Measurements from ENCODE around the gene LMAN1L. TPM values are rescaled to one million over a fixed set of nuclear protein-coding genes. Genes with fewer than 3 reads are reported as not detected.
"Not testable (repeated sequence)": the region's sequence is repeated elsewhere in the genome, so short reads cannot be mapped to it uniquely, and the experiment has no call there.

The LMAN1L gene
- total RNA-seq, 1 donor from 2014 or later: 0.33 TPM

DNA sequence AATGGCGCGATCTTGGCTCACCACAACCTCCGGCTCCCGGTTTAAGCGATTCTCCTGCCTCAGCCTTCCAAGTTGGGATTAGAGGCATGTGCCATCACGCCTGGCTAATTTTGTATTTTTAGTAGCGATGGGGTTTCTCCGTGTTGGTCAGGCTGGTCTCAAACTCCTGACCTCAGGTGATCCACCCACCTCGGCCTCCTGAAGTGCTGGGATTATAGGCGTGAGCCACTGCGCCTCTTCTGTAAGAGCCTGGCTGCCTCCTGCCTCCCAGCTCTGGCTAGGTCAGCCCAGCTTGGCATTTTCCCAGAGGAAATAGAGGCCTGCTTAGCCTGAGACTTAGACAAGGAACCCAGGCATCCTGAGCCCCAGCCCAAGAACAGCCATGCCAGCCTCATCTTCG is 26.6 kb upstream of the LMAN1L start:
- Mint-ChIP-seq H3K4me1 (peaks cover 61% of the 10 kb centered on the region), H3K36me3 (ENCODE audit: low read depth) (peaks cover 63% of the 10 kb centered on the region)
- H3K9me3 Mint-ChIP-seq: not testable (repeated sequence)

DNA sequence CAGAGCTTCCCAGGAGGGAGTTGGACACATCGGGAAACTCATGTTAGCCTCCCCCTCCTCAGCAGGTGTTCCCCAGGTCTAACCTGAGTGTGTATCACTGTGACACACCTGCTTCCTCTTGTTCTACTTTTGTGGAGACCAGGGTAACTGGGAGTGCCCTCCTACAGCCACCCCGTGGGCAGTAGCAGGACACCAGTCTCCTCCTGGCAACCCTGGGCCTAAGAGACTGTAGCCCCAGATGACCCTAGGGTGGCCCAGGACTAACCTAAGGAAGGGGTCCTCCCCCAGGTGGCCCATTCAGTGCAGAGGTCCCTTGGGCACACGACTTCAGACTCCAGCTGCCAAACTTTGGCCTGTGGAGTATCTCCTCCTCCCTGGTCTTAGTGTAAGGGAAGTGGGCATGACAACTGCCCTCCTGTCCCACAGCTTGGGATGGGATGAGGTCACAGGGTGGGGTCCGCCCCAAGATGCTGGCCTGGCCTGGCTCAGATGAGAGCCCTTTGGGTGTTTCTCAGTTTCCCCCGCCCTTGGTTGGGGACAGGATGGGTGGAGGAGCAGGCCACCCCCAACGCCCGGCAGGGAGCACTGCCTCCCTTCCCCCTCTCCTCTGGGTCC is 26.0 kb upstream of the LMAN1L start:
- Mint-ChIP-seq H3K36me3 (ENCODE audit: low read depth) (peaks cover 66% of the 10 kb centered on the region), H3K4me1 (peaks cover 62% of the 10 kb centered on the region), H3K4me3 (peak overlapping the region; percentile 96), H3K9me3 (no peaks in the 10 kb centered on the region), H3K27me3 (no peaks in the 10 kb centered on the region), H3K27ac (peak overlapping the region; percentile 99)
- intact Hi-C loops (cut with micrococcal nuclease): loop anchor here (2.0 to 10.0 kb wide), 8 partner anchors 16 to 838 kb away; partner anchors contain the start of genes C15orf39, COX5A, RPP25 and SIN3A
- peak; percentile 78 for DNase-seq

More for the DNA sequence above, 26.6 kb upstream of the LMAN1L start:
- DNase-seq, H3K27me3 Mint-ChIP-seq: not testable (repeated sequence)
- peak overlapping the region; percentile 98 for H3K27ac Mint-ChIP-seq
- intact Hi-C loops (cut with micrococcal nuclease): loop anchor here (2.0 to 10.0 kb wide), 8 partner anchors 15 to 839 kb away; partner anchors contain the start of genes C15orf39, COX5A, RPP25 and SIN3A
- peak overlapping the region; percentile 96 for H3K4me3 Mint-ChIP-seq

DNA sequence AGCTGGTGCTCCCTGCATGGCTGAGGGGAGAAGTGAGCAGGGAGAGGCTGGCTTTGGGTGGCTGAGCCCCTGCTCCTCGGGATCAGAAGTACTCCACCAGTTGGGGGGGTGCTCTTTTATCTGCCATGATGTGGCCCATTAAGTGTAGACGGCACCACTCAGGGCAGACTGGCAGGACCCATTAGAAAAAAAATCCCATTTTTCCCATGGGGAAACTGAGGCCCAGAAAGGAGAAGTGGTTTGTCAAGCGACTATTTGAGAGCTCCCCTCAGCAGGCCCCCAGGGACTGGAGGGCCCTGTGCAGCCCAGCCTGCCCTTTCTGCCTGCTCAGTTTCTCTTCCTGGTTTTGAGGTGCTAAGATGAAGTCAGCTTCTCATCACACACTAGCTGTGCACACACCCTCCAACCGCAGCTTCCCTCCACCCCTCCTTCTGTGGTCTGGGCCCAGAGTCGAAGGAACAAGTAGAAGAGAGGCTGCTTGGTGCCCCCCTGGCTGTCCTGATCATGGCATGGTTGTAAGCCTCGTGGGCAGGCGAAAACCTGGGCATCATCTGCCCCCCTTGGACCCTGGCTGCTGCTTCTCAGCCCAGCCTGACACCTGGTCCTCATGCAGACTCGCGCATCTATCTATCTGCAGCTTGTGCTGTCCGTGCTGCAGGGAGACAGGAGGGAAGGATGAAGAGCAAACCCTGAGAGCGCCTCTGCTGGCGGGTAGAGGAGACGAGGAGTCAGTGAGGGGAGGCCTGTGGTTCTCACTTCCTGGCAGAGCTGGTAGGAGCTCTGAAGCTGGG is 25.2 kb upstream of the LMAN1L start:
- Mint-ChIP-seq H3K36me3 (ENCODE audit: low read depth) (peaks cover 72% of the 10 kb centered on the region), H3K9me3 (no peaks in the 10 kb centered on the region), H3K27ac (peak overlapping the region; percentile 99), H3K4me1 (peaks cover 68% of the 10 kb centered on the region), H3K4me3 (peak overlapping the region; percentile 96), H3K27me3 (no peaks in the 10 kb centered on the region)
- DNase-seq: peak; percentile 97
- intact Hi-C loops (cut with micrococcal nuclease): loop anchor here (1.0 to 10.0 kb wide), 11 partner anchors 9 to 837 kb away; partner anchors contain the start of genes C15orf39, COX5A, RPP25 and SIN3A

DNA sequence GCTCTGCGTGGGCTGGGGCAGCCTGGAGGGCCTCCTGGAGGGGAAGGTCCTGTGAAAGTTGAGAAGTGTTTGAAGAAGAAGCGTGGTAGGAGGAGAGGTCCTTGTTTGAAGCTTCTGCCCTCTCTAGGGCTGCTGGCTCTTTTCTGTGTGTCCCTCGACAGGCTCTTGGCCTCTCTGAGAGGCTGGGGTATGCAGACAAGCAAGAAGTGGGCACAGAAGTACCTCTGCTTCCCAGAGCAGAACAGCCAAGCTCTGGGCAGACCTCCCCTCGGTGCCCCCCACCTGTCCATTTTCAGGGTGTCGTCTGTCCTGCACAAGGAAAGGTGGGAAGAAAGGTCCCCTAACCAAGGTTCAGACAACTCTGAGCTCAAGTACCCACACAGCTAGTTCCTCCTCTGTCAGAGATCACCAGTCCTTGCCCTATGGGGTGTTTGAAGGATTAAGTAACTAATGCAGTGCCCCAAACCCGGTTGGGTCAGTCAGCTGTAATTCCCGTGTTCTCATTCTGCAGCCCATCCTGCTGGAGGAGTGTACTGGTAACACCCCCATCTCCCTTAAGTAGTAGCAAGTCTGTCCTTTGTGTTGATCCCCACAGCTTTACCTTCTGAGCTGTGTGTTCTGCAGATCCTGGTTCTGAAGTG is 24.5 kb upstream of the LMAN1L start:
- H3K36me3 Mint-ChIP-seq (ENCODE audit: low read depth): peaks cover 67% of the 10 kb centered on the region
- intact Hi-C loops (cut with micrococcal nuclease): loop anchor here (1.0 to 10.0 kb wide), 9 partner anchors 8 to 837 kb away; partner anchors contain the start of genes C15orf39, RPP25, SIN3A and SNUPN
- H3K4me1 Mint-ChIP-seq: peaks cover 71% of the 10 kb centered on the region
- H3K9me3 Mint-ChIP-seq: no peaks in the 10 kb centered on the region
- no peaks in the 10 kb centered on the region for H3K27me3 Mint-ChIP-seq
- H3K27ac Mint-ChIP-seq: peak overlapping the region; percentile 99
- peak overlapping the region; percentile 96 for H3K4me3 Mint-ChIP-seq
- no peak for DNase-seq

DNA sequence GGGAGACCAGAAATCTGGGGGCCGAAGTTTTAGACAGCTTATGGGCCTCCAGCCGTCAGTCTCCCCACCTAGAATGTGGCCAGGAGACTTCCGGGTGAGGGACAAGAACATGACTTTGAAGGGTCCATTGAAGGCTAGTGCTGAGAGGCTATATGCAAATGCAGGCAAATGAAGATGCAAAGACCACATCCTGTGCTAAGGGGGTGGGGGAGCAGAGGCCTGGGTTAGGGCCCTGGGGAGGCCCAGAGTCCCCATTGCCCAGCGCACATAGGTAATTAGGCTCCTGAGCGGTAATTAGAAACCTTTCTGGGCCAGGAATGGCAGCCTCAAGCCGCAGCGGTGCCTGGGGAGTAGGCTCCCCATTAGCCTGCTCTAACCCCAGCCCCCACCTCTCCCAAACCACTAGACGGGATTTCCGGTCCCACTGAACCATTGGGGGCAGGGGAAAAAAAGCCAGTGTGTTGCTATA is 23.9 kb upstream of the LMAN1L start:
- Mint-ChIP-seq H3K9me3 (no peaks in the 10 kb centered on the region), H3K27me3 (no peaks in the 10 kb centered on the region), H3K4me3 (peak overlapping the region; percentile 96), H3K4me1 (peaks cover 74% of the 10 kb centered on the region), H3K36me3 (ENCODE audit: low read depth) (peaks cover 61% of the 10 kb centered on the region), H3K27ac (peak overlapping the region; percentile 99)
- intact Hi-C loops (cut with micrococcal nuclease): loop anchor here (1.0 to 10.0 kb wide), 9 partner anchors 8 to 836 kb away; partner anchors contain the start of genes C15orf39, RPP25, SIN3A and SNUPN
- peak; percentile 91 for DNase-seq

DNA sequence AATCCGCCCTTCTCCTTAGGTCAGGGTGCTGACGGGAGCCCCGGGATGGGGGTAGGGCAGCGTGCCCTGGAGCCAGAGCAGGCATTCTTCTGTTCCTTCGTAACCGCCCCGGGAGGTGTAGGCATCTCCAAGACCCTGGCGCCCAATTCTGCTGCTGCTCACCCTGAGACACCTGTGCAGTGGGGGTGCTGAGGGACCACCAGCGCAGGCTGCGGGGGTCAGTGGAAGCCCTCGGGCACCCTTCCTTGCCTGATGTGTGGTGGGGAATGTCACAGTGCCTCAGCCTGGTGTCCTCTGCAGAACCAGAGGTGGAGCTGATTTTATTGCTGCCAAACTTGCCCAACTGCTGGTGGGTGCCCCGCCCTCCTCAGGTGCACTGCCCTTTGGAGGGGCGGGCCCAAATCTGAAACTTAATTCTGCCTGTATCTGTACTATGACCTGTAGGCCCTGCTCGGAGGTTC is 23.4 kb upstream of the LMAN1L start:
- Mint-ChIP-seq H3K27ac (peak overlapping the region; percentile 99), H3K4me3 (peak overlapping the region; percentile 96), H3K9me3 (no peaks in the 10 kb centered on the region), H3K36me3 (ENCODE audit: low read depth) (peaks cover 57% of the 10 kb centered on the region), H3K27me3 (no peaks in the 10 kb centered on the region), H3K4me1 (peaks cover 74% of the 10 kb centered on the region)
- intact Hi-C loops (cut with micrococcal nuclease): loop anchor here (5.0 to 10.0 kb wide), 6 partner anchors 168 to 836 kb away; partner anchors contain the start of genes C15orf39, RPP25, SIN3A and SNUPN
- DNase-seq: peak; percentile 81

DNA sequence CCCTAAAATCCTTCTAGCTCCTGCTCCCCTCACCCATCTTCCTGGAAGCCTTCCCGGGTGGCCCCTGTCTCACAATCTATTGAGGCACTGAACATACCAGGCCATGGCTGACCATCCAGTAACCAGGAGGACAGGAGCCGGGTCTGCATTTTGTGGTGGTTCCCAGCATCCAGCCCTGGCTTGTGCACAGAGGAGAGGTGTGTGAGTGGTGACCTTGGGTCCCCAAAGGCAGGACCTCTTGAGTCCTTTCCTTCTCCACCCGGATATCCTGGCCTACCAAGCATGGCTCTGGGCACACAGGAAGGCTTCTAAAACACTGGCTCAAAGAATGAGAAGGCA is 22.9 kb upstream of the LMAN1L start:
- H3K36me3 Mint-ChIP-seq (ENCODE audit: low read depth): peaks cover 52% of the 10 kb centered on the region
- intact Hi-C loops (cut with micrococcal nuclease): loop anchor here (5.0 to 10.0 kb wide), 6 partner anchors 168 to 835 kb away; partner anchors contain the start of genes C15orf39, RPP25, SIN3A and SNUPN
- H3K4me3 Mint-ChIP-seq: peak overlapping the region; percentile 96
- peak; percentile 74 for DNase-seq
- peak overlapping the region; percentile 99 for H3K27ac Mint-ChIP-seq
- no peaks in the 10 kb centered on the region for H3K9me3 Mint-ChIP-seq
- H3K4me1 Mint-ChIP-seq: peaks cover 75% of the 10 kb centered on the region
- H3K27me3 Mint-ChIP-seq: no peaks in the 10 kb centered on the region

DNA sequence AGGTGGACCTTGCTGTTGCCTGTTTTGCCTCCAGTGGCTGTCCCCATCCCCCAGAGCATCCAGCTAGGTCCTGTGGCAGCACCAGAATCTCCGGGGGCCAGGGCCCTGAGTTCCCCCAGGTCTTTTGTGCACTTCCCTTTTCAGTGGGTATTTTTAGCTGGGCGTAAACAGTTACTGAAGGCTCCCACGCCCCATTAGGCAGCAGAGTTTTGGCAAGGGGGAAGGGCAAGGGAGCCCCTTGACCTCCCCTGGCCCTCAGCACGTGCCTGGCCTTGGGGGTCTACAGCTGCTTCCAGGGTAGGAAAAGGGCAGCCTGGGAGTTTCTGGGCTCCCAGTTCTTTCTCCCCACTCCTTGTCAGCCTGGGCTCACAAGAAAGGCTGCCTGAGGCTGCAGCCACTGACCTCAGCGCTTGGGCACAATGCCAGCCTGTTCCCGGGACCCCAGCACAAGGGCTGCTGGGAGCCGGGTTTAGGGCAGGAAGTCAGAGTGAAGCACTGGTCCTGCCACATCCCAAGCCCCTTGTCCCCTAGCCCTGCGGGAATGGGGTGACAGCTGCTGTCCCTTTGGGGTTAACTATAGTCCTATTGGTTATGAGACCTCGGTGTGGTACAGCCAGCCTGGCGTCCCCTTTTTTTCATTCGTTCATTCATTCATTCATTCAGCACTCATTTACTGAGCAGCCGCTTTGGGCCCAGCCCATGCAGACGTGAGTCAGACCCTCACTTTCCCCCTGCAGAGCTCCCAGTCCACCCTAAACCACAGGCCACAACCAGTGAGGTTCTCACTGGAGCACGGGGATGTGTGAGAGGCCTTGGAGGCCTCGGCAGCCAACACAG is 22.3 kb upstream of the LMAN1L start:
- Mint-ChIP-seq H3K27ac (peak overlapping the region; percentile 99), H3K27me3 (no peaks in the 10 kb centered on the region), H3K9me3 (no peaks in the 10 kb centered on the region), H3K4me1 (peaks cover 76% of the 10 kb centered on the region), H3K36me3 (ENCODE audit: low read depth) (peaks cover 49% of the 10 kb centered on the region), H3K4me3 (peak overlapping the region; percentile 96)
- intact Hi-C loops (cut with micrococcal nuclease): no loop called here
- DNase-seq: peak; percentile 75

DNA sequence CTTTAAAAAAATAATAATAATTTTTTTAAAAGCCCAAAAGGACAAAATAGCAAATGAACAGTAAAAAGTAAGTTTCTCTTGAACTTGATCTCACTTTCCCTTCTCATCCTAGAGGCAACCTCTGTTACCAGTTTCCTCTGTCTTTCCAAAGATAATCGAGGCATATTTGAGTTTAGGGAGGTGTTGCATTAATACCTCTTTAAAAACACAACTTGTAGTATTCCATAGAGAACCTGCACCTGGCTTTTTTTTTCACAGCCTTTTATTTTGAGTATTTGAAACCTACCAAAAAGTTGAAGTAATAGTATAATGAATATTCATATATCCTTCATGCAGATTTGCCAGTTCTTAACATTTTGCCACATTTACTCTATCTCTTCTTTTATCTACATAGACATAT is 21.6 kb upstream of the LMAN1L start:
- peak overlapping the region; percentile 83 for H3K27ac Mint-ChIP-seq
- intact Hi-C loops (cut with micrococcal nuclease): no loop called here
- H3K4me3 Mint-ChIP-seq: peak overlapping the region; percentile 96
- H3K36me3 Mint-ChIP-seq (ENCODE audit: low read depth): peaks cover 44% of the 10 kb centered on the region
- no peak for DNase-seq
- peaks cover 76% of the 10 kb centered on the region for H3K4me1 Mint-ChIP-seq
- no peaks in the 10 kb centered on the region for H3K27me3 Mint-ChIP-seq
- no peaks in the 10 kb centered on the region for H3K9me3 Mint-ChIP-seq

DNA sequence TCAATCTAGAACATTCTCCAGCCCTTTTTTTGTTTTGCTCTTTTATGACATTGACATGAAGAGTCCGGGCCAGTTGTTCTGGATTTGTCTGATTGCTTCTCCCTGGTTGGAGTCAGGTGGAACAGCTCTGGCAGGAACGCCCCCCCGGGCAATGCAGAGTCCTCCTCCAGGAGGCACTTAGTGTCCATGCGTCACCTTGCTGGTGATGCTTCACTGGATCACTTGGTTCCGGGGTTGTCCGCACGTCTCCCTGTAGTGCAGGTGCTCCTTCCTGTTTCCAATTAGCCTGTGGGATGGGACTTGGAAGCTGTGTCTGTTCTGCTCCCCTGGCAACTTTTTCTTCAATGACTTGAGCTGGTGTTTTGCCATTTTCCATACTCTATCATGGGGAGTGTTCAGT is 21.0 kb upstream of the LMAN1L start:
- Mint-ChIP-seq H3K36me3 (ENCODE audit: low read depth) (peaks cover 47% of the 10 kb centered on the region), H3K27me3 (no peaks in the 10 kb centered on the region)

DNA sequence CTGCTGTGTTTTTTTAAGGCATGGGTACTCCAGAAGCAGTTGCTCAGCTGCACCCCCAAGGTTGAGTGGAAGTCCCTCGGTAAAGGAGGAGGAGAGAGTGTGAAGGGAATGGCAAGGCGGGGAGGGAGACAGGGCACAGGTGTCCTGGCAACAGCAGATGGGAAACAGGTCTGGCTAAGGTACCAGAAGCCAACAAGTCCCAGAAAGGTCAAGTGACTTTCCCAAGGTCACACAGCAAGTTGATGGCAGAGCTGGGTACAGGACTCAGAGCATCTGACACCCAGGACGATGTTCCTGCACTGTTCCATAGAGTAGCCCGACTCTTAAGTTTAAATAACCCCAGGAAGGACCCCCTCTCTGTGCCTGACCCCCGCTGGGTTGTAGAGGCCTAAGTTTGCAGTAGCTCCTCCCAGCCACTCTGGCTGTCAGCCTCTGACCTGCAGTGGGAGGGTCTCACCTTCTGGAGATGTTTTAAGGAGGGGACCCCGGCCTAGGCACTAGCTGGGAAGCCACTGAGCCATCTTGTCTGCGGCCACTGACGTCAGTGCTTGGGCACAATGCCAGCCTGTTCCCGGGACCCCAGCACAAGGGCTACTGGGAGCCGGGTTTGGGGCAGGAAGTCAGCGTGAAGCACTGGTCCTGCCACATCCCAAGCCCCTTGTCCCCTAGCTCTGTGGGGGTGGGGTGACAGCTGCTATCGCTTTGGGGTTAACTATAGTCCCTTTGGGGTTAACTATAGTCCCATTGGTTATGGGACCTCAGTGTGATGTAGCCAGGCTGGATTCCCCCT is 20.2 kb upstream of the LMAN1L start:
- Mint-ChIP-seq H3K27ac (peak overlapping the region; percentile 83), H3K36me3 (ENCODE audit: low read depth) (peaks cover 47% of the 10 kb centered on the region), H3K9me3 (no peaks in the 10 kb centered on the region), H3K4me1 (peaks cover 73% of the 10 kb centered on the region), H3K4me3 (peak overlapping the region; percentile 96), H3K27me3 (no peaks in the 10 kb centered on the region)
- intact Hi-C loops (cut with micrococcal nuclease): no loop called here
- DNase-seq: no peak

More for the DNA sequence above, 21.0 kb upstream of the LMAN1L start:
- peak overlapping the region; percentile 96 for H3K4me3 Mint-ChIP-seq
- no peak for DNase-seq
- peaks cover 80% of the 10 kb centered on the region for H3K4me1 Mint-ChIP-seq
- intact Hi-C loops (cut with micrococcal nuclease): no loop called here
- peak overlapping the region; percentile 83 for H3K27ac Mint-ChIP-seq
- H3K9me3 Mint-ChIP-seq: no peaks in the 10 kb centered on the region
